HEK293 (cell line): ENCODE results near the gene BICRA.
A peak's percentile ranks its signal among the peaks of the same experiment; 100 is the strongest.

Experiments
- BCL11A ChIP-seq: fragments of 450-650 bp; formaldehyde crosslinking; IDR thresholded peaks from 2 replicates; pipeline ENCODE4 v1.5.1; 2016; ENCODE audit warnings: low read depth, missing biosample characterization, missing genetic modification characterization
- EGR2 ChIP-seq: fragments of 450-650 bp; formaldehyde crosslinking; IDR thresholded peaks from 2 replicates; pipeline ENCODE4 v1.5.1; 2016; ENCODE audit warnings: low read depth, missing biosample characterization, missing genetic modification characterization
- SALL2 ChIP-seq: fragments of 450-650 bp; formaldehyde crosslinking; IDR thresholded peaks from 2 replicates; pipeline ENCODE4 v1.5.0; 2017; ENCODE audit warnings: missing biosample characterization, mild to moderate bottlenecking, missing genetic modification characterization, borderline replicate concordance
- WT1 ChIP-seq: fragments of 450-650 bp; formaldehyde crosslinking; IDR thresholded peaks from 2 replicates; pipeline ENCODE4 v1.5.1; 2016; ENCODE audit warnings: missing biosample characterization, missing genetic modification characterization
- ZFHX2 ChIP-seq: fragments of 450-650 bp; formaldehyde crosslinking; conservative IDR thresholded peaks from 2 replicates; pipeline ENCODE4 v1.5.1; 2016; ENCODE audit warnings: missing biosample characterization, missing genetic modification characterization
- ZNF133 ChIP-seq: fragments of 450-650 bp; formaldehyde crosslinking; IDR thresholded peaks from 2 replicates; pipeline ENCODE4 v1.5.1; 2016; ENCODE audit warnings: missing biosample characterization, missing genetic modification characterization
- ZNF174 ChIP-seq: fragments of 450-650 bp; formaldehyde crosslinking; IDR thresholded peaks from 2 replicates; pipeline ENCODE4 v1.5.0; 2017; ENCODE audit warnings: missing biosample characterization, mild to moderate bottlenecking, missing genetic modification characterization
- ZNF202 ChIP-seq: fragments of 450-650 bp; formaldehyde crosslinking; IDR thresholded peaks from 2 replicates; pipeline ENCODE4 v1.5.1; 2016; ENCODE audit warnings: missing biosample characterization, missing genetic modification characterization, borderline replicate concordance
- ZNF211 ChIP-seq: fragments of 450-650 bp; formaldehyde crosslinking; IDR thresholded peaks from 2 replicates; pipeline ENCODE4 v1.5.1; 2016; ENCODE audit warnings: low read depth, missing biosample characterization, missing genetic modification characterization
- ZNF366 ChIP-seq: fragments of 450-650 bp; formaldehyde crosslinking; conservative IDR thresholded peaks from 2 replicates; pipeline ENCODE4 v1.5.1; 2016; ENCODE audit warnings: missing biosample characterization, missing genetic modification characterization
- ZNF394 ChIP-seq: fragments of 450-650 bp; formaldehyde crosslinking; IDR thresholded peaks from 2 replicates; pipeline ENCODE4 v1.5.1; 2016; ENCODE audit warnings: missing biosample characterization, missing genetic modification characterization, mild to moderate bottlenecking, moderate library complexity, borderline replicate concordance
- ZNF416 ChIP-seq: fragments of 450-650 bp; formaldehyde crosslinking; IDR thresholded peaks from 2 replicates; pipeline ENCODE4 v1.5.1; 2016; ENCODE audit warnings: missing biosample characterization, missing genetic modification characterization
- ZNF48 ChIP-seq: fragments of 450-650 bp; formaldehyde crosslinking; IDR thresholded peaks from 2 replicates; pipeline ENCODE4 v1.5.1; 2016; ENCODE audit warnings: missing biosample characterization, missing genetic modification characterization
- ZNF501 ChIP-seq: fragments of 450-650 bp; formaldehyde crosslinking; IDR thresholded peaks from 2 replicates; pipeline ENCODE4 v1.5.1; 2016; ENCODE audit warnings: missing biosample characterization, missing genetic modification characterization
- ZNF530 ChIP-seq: fragments of 450-650 bp; formaldehyde crosslinking; IDR thresholded peaks from 2 replicates; pipeline ENCODE4 v1.5.1; 2016; ENCODE audit warnings: low read depth, missing biosample characterization, missing genetic modification characterization
- ZNF596 ChIP-seq: fragments of 450-650 bp; IDR thresholded peaks from 2 replicates; pipeline ENCODE4 v1.5.0; 2018; ENCODE audit warnings: missing biosample characterization, mild to moderate bottlenecking, missing genetic modification characterization, moderate library complexity
- ZNF664 ChIP-seq: fragments of 450-650 bp; formaldehyde crosslinking; IDR thresholded peaks from 2 replicates; pipeline ENCODE4 v1.5.1; 2016; ENCODE audit warnings: missing biosample characterization, missing genetic modification characterization
- TF ChIP-seq, protein P1 (sequence below): fragments of 450-650 bp; formaldehyde crosslinking; IDR thresholded peaks from 2 replicates; pipeline ENCODE4 v1.5.1; 2016; ENCODE audit warnings: missing biosample characterization, missing genetic modification characterization
- TF ChIP-seq, protein P2 (sequence below): fragments of 450-650 bp; formaldehyde crosslinking; IDR thresholded peaks from 2 replicates; pipeline ENCODE4 v1.5.1; 2017; ENCODE audit warnings: missing biosample characterization, missing genetic modification characterization
- TF ChIP-seq, protein P3 (sequence below): fragments of 450-650 bp; formaldehyde crosslinking; IDR thresholded peaks from 2 replicates; pipeline ENCODE4 v1.5.1; 2017; ENCODE audit warnings: missing biosample characterization, missing genetic modification characterization
- TF ChIP-seq, protein P4 (sequence below): fragments of 450-650 bp; formaldehyde crosslinking; IDR thresholded peaks from 2 replicates; pipeline ENCODE4 v1.5.1; 2016; ENCODE audit warnings: missing biosample characterization, missing genetic modification characterization
- TF ChIP-seq, protein P5 (sequence below): fragments of 450-650 bp; formaldehyde crosslinking; IDR thresholded peaks from 2 replicates; pipeline ENCODE4 v1.5.1; 2017; ENCODE audit warnings: missing biosample characterization, mild to moderate bottlenecking, missing genetic modification characterization, moderate library complexity
- TF ChIP-seq, protein P6 (sequence below): fragments of 450-650 bp; formaldehyde crosslinking; IDR thresholded peaks from 2 replicates; pipeline ENCODE4 v1.5.1; 2017; ENCODE audit warnings: missing biosample characterization, missing genetic modification characterization

Gene BICRA

DNA sequence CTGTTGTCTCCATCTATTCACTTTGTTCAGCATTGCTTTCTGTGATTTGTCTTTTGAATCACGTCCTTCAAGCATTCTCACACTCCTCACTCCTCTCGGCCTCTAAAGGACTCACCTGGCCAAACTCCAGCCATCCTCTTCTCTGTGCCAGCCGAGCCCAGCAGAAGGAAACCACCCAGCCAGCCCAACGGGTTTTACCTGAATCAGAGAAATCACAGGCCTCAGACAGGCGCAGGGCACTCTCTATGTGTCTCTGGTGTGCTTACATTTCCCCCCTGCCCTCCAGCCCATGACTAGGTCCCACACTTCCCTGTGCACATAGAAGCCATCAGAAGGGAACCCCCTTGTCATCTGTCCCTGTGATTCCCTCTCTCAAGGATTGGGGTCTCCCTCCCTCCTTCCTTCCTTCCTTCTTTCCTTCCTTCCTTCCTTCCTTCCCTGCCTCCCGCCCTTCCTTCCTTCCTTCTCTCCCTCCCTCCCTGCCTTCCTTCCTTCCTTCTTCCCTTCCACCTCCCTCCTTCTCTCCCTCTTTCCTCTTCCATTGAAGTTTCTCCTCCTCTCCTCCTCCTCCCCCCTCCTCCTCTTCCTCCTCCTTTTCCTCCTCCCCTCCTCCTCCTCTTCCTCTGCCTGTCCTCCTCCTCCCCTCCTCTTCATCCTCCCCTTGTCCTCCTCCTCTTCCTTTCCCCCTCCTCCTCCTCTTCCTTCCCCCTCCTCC is 27.2 kb upstream of the BICRA start (continued):
- TF ChIP-seq ZFHX2 (peak; percentile 96), ZNF48 (no peak), ZNF133 (no peak), ZNF596 (tag by site-specific recombination) (no peak), SALL2 (no peak), ZNF366 (tag by site-specific recombination) (peak; percentile 97), ZNF416 (tag by site-specific recombination) (no peak), BCL11A (tag by site-specific recombination) (no peak), EGR2 (peak; percentile 99), ZNF174 (tag by site-specific recombination) (no peak), WT1 (tag by site-specific recombination) (peak; percentile 37; the same call in 1 of the 2 replicates), ZNF202 (no peak), ZNF664 (tag by site-specific recombination) (no peak), ZNF530 (tag by site-specific recombination) (0 out of 2 replicates have a peak, but pooled peaks have one; percentile 15), ZNF501 (tag by site-specific recombination) (0 out of 2 replicates have a peak, but pooled peaks have one; percentile 17), ZNF394 (tag by site-specific recombination) (no peak), ZNF211 (tag by site-specific recombination) (0 out of 2 replicates have a peak, but pooled peaks have one; percentile 15)
- TF ChIP-seq, protein P1, sequence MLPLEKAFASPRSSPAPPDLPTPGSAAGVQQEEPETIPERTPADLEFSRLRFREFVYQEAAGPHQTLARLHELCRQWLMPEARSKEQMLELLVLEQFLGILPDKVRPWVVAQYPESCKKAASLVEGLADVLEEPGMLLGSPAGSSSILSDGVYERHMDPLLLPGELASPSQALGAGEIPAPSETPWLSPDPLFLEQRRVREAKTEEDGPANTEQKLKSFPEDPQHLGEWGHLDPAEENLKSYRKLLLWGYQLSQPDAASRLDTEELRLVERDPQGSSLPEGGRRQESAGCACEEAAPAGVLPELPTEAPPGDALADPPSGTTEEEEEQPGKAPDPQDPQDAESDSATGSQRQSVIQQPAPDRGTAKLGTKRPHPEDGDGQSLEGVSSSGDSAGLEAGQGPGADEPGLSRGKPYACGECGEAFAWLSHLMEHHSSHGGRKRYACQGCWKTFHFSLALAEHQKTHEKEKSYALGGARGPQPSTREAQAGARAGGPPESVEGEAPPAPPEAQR (tag by site-specific recombination), result 0 out of 2 replicates have a peak, but pooled peaks have one; percentile 54
- TF ChIP-seq, protein P2, sequence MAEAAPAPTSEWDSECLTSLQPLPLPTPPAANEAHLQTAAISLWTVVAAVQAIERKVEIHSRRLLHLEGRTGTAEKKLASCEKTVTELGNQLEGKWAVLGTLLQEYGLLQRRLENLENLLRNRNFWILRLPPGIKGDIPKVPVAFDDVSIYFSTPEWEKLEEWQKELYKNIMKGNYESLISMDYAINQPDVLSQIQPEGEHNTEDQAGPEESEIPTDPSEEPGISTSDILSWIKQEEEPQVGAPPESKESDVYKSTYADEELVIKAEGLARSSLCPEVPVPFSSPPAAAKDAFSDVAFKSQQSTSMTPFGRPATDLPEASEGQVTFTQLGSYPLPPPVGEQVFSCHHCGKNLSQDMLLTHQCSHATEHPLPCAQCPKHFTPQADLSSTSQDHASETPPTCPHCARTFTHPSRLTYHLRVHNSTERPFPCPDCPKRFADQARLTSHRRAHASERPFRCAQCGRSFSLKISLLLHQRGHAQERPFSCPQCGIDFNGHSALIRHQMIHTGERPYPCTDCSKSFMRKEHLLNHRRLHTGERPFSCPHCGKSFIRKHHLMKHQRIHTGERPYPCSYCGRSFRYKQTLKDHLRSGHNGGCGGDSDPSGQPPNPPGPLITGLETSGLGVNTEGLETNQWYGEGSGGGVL (tag by site-specific recombination), result peak; percentile 83
- TF ChIP-seq, protein P3, sequence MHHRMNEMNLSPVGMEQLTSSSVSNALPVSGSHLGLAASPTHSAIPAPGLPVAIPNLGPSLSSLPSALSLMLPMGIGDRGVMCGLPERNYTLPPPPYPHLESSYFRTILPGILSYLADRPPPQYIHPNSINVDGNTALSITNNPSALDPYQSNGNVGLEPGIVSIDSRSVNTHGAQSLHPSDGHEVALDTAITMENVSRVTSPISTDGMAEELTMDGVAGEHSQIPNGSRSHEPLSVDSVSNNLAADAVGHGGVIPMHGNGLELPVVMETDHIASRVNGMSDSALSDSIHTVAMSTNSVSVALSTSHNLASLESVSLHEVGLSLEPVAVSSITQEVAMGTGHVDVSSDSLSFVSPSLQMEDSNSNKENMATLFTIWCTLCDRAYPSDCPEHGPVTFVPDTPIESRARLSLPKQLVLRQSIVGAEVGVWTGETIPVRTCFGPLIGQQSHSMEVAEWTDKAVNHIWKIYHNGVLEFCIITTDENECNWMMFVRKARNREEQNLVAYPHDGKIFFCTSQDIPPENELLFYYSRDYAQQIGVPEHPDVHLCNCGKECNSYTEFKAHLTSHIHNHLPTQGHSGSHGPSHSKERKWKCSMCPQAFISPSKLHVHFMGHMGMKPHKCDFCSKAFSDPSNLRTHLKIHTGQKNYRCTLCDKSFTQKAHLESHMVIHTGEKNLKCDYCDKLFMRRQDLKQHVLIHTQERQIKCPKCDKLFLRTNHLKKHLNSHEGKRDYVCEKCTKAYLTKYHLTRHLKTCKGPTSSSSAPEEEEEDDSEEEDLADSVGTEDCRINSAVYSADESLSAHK, result 0 out of 2 replicates have a peak, but pooled peaks have one; percentile 15
- TF ChIP-seq, protein P4, sequence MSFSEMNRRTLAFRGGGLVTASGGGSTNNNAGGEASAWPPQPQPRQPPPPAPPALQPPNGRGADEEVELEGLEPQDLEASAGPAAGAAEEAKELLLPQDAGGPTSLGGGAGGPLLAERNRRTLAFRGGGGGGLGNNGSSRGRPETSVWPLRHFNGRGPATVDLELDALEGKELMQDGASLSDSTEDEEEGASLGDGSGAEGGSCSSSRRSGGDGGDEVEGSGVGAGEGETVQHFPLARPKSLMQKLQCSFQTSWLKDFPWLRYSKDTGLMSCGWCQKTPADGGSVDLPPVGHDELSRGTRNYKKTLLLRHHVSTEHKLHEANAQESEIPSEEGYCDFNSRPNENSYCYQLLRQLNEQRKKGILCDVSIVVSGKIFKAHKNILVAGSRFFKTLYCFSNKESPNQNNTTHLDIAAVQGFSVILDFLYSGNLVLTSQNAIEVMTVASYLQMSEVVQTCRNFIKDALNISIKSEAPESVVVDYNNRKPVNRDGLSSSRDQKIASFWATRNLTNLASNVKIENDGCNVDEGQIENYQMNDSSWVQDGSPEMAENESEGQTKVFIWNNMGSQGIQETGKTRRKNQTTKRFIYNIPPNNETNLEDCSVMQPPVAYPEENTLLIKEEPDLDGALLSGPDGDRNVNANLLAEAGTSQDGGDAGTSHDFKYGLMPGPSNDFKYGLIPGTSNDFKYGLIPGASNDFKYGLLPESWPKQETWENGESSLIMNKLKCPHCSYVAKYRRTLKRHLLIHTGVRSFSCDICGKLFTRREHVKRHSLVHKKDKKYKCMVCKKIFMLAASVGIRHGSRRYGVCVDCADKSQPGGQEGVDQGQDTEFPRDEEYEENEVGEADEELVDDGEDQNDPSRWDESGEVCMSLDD, result 0 out of 2 replicates have a peak, but pooled peaks have one; percentile 40
- TF ChIP-seq, protein P5, sequence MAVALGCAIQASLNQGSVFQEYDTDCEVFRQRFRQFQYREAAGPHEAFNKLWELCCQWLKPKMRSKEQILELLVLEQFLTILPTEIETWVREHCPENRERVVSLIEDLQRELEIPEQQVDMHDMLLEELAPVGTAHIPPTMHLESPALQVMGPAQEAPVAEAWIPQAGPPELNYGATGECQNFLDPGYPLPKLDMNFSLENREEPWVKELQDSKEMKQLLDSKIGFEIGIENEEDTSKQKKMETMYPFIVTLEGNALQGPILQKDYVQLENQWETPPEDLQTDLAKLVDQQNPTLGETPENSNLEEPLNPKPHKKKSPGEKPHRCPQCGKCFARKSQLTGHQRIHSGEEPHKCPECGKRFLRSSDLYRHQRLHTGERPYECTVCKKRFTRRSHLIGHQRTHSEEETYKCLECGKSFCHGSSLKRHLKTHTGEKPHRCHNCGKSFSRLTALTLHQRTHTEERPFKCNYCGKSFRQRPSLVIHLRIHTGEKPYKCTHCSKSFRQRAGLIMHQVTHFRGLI (tag by site-specific recombination), result peak; percentile 46; the same call in 1 of the 2 replicates
- TF ChIP-seq, protein P6, sequence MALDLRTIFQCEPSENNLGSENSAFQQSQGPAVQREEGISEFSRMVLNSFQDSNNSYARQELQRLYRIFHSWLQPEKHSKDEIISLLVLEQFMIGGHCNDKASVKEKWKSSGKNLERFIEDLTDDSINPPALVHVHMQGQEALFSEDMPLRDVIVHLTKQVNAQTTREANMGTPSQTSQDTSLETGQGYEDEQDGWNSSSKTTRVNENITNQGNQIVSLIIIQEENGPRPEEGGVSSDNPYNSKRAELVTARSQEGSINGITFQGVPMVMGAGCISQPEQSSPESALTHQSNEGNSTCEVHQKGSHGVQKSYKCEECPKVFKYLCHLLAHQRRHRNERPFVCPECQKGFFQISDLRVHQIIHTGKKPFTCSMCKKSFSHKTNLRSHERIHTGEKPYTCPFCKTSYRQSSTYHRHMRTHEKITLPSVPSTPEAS (tag by site-specific recombination), result no peak
